GM08714 (cell line): Measurements from ENCODE around the gene HMGB2.
A peak's percentile ranks its signal among the peaks of the same experiment; 100 is the strongest.

ENCODE experiments used
- H3K4me3 ChIP-seq: fragments of 200-500 bp; sonication (Bioruptor generic); 2 replicates; pipeline ENCODE4 v1.5.1; 2014; ENCODE audit warnings: mild to moderate bottlenecking, low read length, inconsistent platforms
- ZNF274 ChIP-seq: IDR thresholded peaks from 2 replicates; pipeline ENCODE4 v1.6.1; 2012; ENCODE audit warnings: mild to moderate bottlenecking, low read depth, low read length

HMGB2 gene

DNA sequence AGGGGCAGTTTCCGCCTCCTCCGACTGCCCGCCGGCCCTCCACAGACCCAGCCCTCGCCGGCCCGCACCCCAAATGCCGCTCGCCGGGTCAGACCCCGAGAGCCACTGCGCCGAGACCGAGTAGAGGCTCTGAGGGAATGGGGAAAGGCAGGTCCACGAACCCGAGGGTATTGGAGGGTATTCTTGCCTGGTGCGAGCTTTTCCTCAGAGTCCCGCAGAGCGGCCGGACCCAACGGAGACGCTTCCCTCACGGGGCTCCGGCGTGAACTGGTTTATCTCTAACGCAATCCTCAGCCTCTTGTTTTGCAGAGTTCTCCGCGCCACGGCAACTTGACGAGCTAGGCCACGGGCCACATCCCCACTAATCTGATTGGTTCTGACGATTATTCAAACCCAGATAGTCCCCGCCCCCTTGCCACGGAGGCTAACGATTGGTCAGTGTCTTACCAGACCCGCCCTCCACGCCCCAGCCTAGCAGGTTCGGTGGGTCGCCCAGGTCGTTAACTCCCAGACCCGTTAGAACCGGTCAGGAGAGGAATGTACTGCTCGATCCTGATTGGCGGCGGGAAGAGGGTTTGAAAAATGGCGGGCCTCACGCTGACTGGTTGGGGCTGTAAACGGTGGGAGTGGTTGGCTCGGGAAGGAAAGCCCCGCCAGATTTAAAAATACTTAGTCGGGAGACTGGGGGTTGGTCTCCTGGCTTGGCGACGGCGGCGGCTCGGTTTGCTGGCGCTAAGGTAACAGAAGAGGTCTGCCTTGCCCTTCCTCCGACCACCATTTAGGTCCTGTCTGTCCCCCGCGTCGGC is at the start of gene HMGB2:
TSS of gene HMGB2 (minus strand) at position 274 of the 806 bp plus-strand sequence. CDS start 709 bp downstream, outside the sequence.
- no peak for TF ChIP-seq ZNF274
- peak within 1 kb of the TSS; percentile 100 for H3K4me3 ChIP-seq

DNA sequence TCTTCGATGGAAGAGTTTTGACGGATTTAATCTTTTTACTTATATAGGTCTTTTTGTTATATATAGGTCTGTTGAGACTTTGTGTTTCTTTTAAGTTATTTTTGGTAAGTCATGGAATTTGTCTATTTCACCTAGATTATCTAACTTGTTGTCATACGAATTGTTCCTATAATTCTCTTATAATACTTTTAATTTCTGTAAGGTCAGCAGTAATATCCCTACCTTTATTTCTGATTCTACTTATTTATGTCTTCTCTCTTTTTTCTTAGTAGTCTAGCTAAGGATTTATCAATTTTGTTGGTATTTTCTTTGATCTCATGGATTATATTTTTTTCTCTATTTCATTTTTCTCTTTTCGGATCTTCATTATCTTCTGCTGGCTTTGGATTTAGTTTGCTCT is 48.2 kb upstream of the HMGB2 start:
- H3K4me3 ChIP-seq: no peak overlapping the region
- no peak for TF ChIP-seq ZNF274

DNA sequence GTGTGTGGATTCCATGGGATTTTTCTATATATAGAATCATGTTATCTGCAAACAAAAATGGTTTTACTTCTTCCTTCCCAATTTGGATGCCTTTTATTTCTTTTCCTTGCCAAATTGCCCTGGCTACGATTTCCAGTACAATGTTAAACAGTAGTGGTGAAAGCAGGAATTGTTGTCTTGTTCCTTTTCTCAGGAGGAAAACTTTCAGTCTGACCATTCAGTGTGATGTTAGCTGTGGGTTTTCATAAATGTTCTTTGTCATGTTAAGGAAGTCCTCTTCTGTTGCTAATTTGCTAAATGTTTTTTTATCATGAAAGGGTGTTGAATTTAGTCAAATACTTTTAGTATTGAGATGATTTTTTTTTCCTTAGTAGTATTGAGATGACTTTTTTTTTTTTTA is 47.5 kb upstream of the HMGB2 start:
- no peak overlapping the region for H3K4me3 ChIP-seq
- TF ChIP-seq ZNF274: no peak

DNA sequence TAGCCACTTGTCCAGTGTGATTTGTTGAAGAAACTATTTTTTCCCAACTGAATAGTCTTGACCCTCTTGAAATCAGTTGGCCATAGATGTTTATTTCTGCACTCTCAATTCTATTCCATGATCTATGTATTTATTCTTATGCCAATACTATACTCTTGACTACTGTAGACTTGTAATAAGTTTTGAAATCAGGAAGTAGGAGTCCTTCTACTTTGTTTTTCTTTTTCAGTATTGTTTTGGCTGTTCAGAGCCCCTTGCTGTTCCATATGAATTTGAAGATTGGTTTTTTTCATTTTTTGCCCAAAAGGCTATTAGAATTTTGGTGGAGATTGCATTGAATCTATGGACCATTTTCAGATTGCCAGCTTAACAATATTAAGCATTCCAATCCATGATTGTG is 46.8 kb upstream of the HMGB2 start:
- no peak for TF ChIP-seq ZNF274
- H3K4me3 ChIP-seq: no peak overlapping the region

DNA sequence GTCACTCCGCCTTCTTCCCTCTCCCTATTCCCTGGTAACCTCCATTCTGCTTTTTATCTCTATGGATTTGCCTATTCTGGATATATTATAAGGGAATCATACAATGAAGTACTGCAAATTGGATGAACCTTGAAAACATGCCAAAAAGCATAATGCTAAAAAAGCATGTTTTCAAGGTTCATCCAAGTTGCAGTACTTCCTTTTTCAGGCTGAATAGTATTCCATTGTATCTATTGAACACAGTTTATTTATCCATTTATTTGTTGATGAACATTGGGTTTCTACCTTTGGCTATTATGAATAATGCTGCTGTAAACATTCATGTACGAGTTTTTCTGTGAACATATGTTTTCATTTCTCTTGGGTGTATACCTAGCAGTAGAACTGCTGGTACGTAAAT is 45.8 kb upstream of the HMGB2 start:
- H3K4me3 ChIP-seq: no peak overlapping the region
- no peak for TF ChIP-seq ZNF274

DNA sequence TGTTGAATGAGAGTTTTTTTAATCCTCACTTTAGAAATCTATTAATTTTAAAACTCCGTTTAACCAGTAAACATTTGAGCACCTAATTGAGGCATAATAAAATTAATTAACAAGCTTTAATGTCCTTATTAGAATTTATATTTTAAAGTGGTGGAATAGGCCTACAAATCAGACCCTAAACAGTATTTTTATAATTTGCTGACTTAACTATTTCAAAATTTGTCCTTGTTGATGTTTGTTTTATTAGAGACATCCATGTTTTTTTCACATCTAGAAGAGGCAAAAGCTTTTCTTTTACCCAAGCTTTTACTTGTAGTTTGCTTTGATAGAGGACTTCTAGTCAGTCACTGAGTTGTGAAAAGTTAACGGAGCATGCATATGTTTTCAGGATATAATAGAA is 40.4 kb upstream of the HMGB2 start:
- no peak for TF ChIP-seq ZNF274
- H3K4me3 ChIP-seq: no peak overlapping the region

DNA sequence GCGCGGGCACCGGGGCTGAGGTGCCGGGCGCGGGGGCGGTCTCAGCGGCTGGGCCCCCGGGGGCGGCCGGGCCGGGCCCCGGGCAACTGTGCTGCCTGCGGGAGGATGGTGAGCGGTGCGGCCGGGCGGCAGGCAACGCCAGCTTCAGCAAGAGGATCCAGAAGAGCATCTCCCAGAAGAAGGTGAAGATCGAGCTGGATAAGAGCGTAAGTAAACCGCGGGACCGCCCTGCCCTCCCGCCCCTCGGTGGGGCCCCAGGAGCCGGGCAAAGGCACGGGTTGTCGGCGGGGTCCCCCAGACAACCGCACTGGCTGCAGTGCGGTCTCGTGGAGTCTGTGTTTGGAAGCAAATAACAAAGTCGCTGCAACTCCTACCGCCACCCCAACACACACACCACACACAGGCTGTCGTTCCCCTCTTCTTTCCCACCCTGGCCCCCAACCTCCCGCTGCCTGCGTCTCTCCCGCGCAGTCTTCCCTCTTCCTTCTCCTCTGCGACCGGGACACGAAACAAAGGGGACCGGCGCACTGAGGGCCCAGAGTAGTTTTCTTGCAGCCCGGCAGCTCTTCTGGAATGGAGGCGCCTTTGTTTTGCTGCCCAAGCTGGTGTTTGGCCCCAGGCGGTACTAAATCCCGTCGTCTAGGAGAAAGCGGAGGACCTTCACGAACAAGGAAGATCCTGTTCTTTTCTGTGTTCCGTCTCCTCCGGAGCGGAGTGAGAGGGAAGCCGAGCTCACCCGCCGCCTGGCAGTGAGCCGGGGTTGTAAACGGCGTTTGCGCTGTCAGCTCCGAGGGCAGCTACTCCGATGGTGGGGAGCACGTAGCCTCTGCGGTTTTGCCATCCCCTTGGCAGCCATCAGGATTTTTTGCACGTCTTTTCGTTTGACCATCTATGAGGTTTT is 37.4 kb upstream of the HMGB2 start:
- no peak for TF ChIP-seq ZNF274
- peak overlapping the region; percentile 60 for H3K4me3 ChIP-seq

DNA sequence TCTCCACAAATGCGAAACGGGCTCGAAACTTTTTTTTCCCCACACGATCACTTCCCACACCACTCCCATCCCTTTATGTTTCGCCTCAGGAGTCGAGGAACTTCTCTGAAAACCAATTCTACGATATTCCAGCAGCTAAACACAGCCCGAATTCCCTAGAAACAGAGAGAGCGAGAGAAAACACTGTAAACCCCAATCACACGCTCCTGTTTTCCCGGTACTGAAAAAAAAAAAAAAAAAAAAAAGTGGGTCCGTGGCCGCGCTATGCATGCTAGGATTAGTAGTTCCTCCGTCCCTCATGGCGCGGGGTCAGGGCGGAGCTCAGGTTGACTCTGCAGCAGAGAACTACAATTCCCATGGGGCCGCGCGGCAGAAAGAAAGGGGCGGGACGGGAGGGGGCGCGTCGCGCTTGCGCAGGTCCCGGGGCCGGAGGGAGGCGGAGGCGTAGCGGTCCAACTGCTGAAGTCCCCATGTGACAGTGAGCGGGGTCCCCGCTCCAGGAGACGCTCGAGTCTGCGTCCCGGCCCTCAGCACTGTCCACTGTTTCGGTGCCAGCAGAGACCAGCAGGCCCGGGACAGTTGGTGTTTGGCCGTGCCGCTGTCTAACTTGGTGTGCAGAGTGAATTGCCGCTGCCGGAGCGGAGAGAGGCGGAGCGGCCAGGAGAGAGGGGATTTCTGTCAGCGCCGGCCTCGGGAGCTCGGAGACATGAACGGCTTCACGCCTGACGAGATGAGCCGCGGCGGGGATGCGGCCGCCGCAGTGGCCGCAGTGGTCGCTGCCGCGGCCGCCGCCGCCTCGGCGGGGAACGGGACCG is 36.5 kb upstream of the HMGB2 start, which contains the start of gene SAP30:
TSS of gene SAP30 (plus strand) at position 478 of the 815 bp plus-strand sequence. CDS start at position 707, 229 bp downstream.
- no peak for TF ChIP-seq ZNF274
- H3K4me3 ChIP-seq: peak within 1 kb of the TSS; percentile 98

DNA sequence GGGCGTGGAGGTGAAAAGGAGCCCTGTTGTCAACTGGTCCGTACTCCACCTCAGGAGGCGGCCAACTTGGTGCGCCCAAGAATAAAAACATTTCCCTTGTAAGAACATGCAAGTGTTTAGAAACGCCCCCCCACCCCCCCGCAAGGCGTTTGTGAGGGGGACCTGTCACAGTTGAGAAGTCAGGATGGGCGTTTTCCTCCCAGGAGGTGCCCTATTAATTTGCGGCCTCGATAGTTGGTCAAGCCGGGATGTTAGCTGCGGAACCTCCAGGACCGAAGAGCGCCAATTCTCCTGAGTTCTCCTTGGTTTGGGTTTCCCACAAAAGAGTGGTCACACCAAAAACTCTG is 35.9 kb upstream of the HMGB2 start:
- TF ChIP-seq ZNF274: no peak

DNA sequence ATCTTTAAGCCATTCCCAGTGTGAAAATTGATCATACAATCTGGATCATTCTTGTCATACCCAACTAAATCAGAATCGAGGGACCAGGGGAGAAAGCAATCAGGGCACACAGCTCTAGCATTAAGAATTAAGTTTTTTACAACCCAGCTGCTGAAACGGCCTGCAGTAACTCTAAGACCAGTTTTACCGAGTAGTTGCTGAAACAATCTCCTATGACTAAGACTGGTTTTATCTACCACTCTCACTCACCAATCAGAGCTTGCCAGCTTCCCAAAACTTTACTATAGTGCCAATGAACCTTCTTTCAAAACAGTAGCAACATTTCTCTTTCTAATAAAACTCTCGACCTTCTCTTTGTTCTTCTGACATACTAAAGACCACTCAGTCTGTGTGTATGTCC is 33.8 kb upstream of the HMGB2 start:
- no peak overlapping the region for H3K4me3 ChIP-seq
- no peak for TF ChIP-seq ZNF274

More for the DNA sequence above, 35.9 kb upstream of the HMGB2 start:
- peak overlapping the region; percentile 98 for H3K4me3 ChIP-seq

DNA sequence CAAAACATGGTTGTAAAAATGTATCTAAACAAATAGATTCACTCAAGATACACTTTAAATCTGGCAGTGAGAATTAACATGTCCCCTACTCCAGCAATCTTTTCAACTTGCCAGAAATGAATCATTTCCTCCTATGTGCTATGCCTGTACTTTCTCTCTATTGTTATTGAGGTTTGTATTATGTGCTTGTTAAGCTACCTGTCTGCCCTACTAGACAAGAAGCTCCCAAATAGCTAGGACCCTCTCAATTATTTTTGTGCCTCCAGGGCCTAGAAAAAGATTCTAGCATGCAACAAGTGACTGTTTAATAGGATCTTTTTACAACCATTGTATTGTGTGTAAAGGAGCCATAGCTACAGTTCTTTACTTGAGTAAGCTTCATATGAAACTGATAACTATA is 33.1 kb upstream of the HMGB2 start:
- no peak overlapping the region for H3K4me3 ChIP-seq
- TF ChIP-seq ZNF274: no peak

DNA sequence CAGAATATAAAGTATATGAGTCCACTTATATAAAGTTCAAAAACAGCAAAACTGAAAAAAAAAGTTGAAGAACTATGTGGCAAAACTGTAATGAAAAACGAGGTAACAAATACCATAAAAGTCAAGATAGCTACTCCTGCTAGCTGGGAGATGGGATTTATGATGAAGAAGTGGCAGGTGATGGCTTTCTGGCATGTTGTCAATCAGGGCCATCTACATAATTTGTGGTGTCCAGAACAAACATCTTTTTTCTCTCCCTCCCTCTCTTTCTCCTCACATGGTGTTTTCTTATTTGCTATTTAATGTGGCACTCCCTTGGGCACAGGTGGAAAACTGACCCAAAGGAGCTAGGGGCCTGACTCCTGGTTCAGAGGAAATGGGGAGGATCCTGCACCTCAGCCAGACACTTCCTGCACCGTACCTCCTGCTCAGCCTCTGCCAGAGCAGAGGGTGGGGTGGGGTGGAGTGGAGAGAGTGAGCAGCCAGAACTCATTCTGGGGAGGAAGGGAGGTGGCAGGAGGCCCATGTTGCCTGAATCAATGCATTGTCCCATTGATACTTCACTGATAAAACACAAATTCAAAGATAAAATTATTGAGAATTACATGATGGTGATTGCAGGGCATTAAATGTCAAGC is 31.3 kb upstream of the HMGB2 start:
- H3K4me3 ChIP-seq: no peak overlapping the region
- no peak for TF ChIP-seq ZNF274

DNA sequence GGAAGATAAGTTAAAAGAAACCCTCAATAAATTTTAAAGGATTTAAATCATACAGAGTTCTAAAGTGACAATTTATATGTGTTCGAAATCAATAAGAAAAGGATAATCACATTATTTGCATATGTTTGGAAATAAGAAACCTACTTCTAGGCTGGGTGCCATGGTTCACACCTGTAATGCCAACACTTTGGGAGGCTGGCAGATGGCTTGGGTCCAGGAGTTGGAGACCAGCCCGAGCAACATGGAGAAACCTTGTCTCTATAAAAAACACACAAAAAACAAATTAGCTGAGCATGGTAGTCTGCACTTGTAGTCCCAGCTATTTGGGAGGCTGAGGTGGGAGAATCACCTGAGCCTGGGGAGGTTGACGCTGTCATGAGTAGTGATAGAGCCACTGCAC is 28.5 kb upstream of the HMGB2 start:
- H3K4me3 ChIP-seq: no peak overlapping the region
- TF ChIP-seq ZNF274: no peak

DNA sequence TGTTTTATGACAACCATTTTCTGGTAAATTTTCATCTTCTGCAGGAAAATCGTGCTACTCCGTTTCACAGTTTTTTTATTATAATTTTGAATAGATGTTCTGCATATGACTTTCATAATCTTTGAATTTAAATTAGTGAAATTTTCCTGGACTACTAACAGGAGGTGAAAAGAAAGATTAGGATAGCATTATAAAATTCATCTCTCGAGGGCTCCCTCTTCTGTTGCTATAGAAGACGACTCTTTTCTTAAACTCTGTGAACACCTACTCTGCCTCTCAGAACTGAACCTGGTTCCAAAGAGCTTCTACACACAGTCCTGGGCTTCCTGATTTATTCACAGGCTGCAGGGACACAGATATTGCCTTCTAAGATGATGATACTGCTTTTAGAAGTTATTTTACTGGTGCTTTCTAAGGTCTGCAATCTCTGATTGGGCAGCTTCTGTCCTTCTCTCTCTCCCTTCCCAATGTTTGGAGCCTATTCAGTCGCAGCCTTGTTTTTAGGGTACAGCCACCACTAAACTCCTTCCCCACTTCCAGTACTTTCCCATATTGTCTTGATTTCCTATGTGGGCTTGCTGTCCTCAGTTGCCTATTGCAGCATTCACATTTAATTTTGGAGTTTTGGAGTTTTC is 26.5 kb upstream of the HMGB2 start:
- H3K4me3 ChIP-seq: no peak overlapping the region
- TF ChIP-seq ZNF274: no peak
